Esophagus squamous epithelium (tissue), 4 donors: Measurements from ENCODE around the gene SPC25.

ENCODE experiments used
- POLR2A ChIP-seq, 4 donors: fragments of 450-650 bp; IDR thresholded peaks; one replicate each; pipeline ENCODE4 v1.6.1; 2017; ENCODE audit warnings: antibody characterized with exemption in 4 of 4, mild to moderate bottlenecking in 4 of 4, moderate library complexity in 3 of 4
- TF ChIP-seq, protein P1 (sequence below), 6 experiments: fragments of 450-650 bp in 4 of 6; fragments of 200-600 bp in 2 of 6; sonication (generic) in 2 of 6; IDR thresholded peaks; one replicate each; pipeline ENCODE4 v1.5.1; 2016 to 2019; ENCODE audit warnings: antibody characterized with exemption in 6 of 6, mild to moderate bottlenecking in 4 of 6, moderate library complexity in 4 of 6

DNA sequence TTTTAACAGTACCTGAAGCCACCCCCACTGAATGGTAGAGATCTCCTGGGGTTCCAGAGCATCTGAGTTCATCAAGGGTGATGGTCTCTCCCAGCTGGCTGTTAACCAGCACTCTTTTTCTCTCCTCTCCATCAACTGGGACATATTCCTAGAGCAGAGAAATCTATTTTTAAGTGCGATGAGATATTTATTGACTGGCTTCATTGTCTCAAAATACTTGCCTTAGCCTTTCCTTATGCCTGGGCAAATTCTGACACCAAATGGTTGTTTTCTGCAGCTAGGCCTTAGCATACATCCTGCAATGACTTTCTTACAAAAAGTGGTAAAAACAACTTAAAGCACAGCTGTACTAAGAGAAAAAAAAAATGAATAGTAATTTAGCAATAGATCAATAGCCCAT is 68.2 kb downstream of the SPC25 start:
- TF ChIP-seq POLR2A (IDR thresholded peaks at IDR 0.05) = no peak
- TF ChIP-seq, protein P1, sequence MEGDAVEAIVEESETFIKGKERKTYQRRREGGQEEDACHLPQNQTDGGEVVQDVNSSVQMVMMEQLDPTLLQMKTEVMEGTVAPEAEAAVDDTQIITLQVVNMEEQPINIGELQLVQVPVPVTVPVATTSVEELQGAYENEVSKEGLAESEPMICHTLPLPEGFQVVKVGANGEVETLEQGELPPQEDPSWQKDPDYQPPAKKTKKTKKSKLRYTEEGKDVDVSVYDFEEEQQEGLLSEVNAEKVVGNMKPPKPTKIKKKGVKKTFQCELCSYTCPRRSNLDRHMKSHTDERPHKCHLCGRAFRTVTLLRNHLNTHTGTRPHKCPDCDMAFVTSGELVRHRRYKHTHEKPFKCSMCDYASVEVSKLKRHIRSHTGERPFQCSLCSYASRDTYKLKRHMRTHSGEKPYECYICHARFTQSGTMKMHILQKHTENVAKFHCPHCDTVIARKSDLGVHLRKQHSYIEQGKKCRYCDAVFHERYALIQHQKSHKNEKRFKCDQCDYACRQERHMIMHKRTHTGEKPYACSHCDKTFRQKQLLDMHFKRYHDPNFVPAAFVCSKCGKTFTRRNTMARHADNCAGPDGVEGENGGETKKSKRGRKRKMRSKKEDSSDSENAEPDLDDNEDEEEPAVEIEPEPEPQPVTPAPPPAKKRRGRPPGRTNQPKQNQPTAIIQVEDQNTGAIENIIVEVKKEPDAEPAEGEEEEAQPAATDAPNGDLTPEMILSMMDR (IDR thresholded peaks at IDR 0.05) = no peak
